Osteocyte (in vitro differentiated cells): Measurements from ENCODE around the gene ADAMTSL3. TPM values are rescaled to one million over a fixed set of nuclear protein-coding genes. Genes with fewer than 3 reads are reported as not detected.

Experiments
- DNase-seq: peaks from one replicate; pipeline ENCODE4 v3.0.0; 2021; ENCODE audit warnings: mixed read lengths; ENCODE audit not compliant: unreplicated experiment; ENCODE audit errors: extremely low spot score
- H3K27ac Mint-ChIP-seq: one replicate; pipeline ENCODE4 v1.8.0; 2021; ENCODE audit warnings: mild to moderate bottlenecking, mixed read lengths; ENCODE audit not compliant: unreplicated experiment
- H3K27me3 Mint-ChIP-seq: one replicate; pipeline ENCODE4 v1.8.0; 2021; ENCODE audit warnings: mixed read lengths; ENCODE audit not compliant: unreplicated experiment
- H3K36me3 Mint-ChIP-seq: one replicate; pipeline ENCODE4 v1.8.0; 2021; ENCODE audit warnings: mixed read lengths; ENCODE audit not compliant: unreplicated experiment
- H3K4me1 Mint-ChIP-seq: one replicate; pipeline ENCODE4 v1.8.0; 2021; ENCODE audit warnings: mixed read lengths; ENCODE audit not compliant: unreplicated experiment
- H3K4me3 Mint-ChIP-seq: one replicate; pipeline ENCODE4 v1.8.0; 2021; ENCODE audit warnings: mild to moderate bottlenecking, moderate library complexity, mixed read lengths; ENCODE audit not compliant: unreplicated experiment
- H3K9me3 Mint-ChIP-seq: one replicate; pipeline ENCODE4 v1.8.0; 2021; ENCODE audit warnings: mixed read lengths; ENCODE audit not compliant: unreplicated experiment
- CTCF ChIP-seq: fragments of 200-600 bp; sonication (generic); IDR thresholded peaks from 2 replicates; pipeline ENCODE4 v1.5.0; 2021; ENCODE audit warnings: antibody characterized with exemption, mild to moderate bottlenecking, moderate library complexity
- total RNA-seq: library from RNA; stranded (reverse); gene quantifications from 2 replicates; pipeline ENCODE4 v1.2.1, GENCODE V29; 2021

The ADAMTSL3 gene
- total RNA-seq, 1 donor from 2014 or later = not detected

GRCh38 chr15:83610901-83611685 lies 42.8 kb upstream of the ADAMTSL3 start:
- peaks cover 3% of the 10 kb centered on the region for H3K9me3 Mint-ChIP-seq
- DNase-seq = no peak

GRCh38 chr15:83612226-83612625 lies 41.7 kb upstream of the ADAMTSL3 start:
- no peaks in the 10 kb centered on the region for H3K4me1 Mint-ChIP-seq
- H3K36me3 Mint-ChIP-seq = no peaks in the 10 kb centered on the region
- H3K9me3 Mint-ChIP-seq = peaks cover 3% of the 10 kb centered on the region
- no peak for TF ChIP-seq CTCF
- no peak for DNase-seq
- no peaks in the 10 kb centered on the region for H3K27me3 Mint-ChIP-seq
- no peak overlapping the region for H3K27ac Mint-ChIP-seq
- H3K4me3 Mint-ChIP-seq = no peak overlapping the region

More at GRCh38 chr15:83610901-83611685, 42.8 kb upstream of the ADAMTSL3 start:
- Mint-ChIP-seq H3K4me3 (no peak overlapping the region), H3K27me3 (no peaks in the 10 kb centered on the region), H3K27ac (no peak overlapping the region), H3K36me3 (no peaks in the 10 kb centered on the region), H3K4me1 (no peaks in the 10 kb centered on the region)
- TF ChIP-seq CTCF = no peak

- H3K27ac Mint-ChIP-seq = no peak overlapping the region
- no peak overlapping the region for H3K4me3 Mint-ChIP-seq
- no peaks in the 10 kb centered on the region for H3K4me1 Mint-ChIP-seq
- H3K27me3 Mint-ChIP-seq = no peaks in the 10 kb centered on the region
- peaks cover 3% of the 10 kb centered on the region for H3K9me3 Mint-ChIP-seq
- TF ChIP-seq CTCF = no peak
- DNase-seq = no peak
- no peaks in the 10 kb centered on the region for H3K36me3 Mint-ChIP-seq
Measured at GRCh38 chr15:83612898-83613635, 40.9 kb upstream of the ADAMTSL3 start.

GRCh38 chr15:83613714-83614113 lies 40.2 kb upstream of the ADAMTSL3 start:
- no peaks in the 10 kb centered on the region for H3K27me3 Mint-ChIP-seq
- no peak overlapping the region for H3K4me3 Mint-ChIP-seq
- no peak for DNase-seq
- no peaks in the 10 kb centered on the region for H3K4me1 Mint-ChIP-seq
- no peak overlapping the region for H3K27ac Mint-ChIP-seq
- H3K9me3 Mint-ChIP-seq = no peaks in the 10 kb centered on the region
- no peaks in the 10 kb centered on the region for H3K36me3 Mint-ChIP-seq
- TF ChIP-seq CTCF = no peak

- no peaks in the 10 kb centered on the region for H3K36me3 Mint-ChIP-seq
- TF ChIP-seq CTCF = no peak
Measured at GRCh38 chr15:83616840-83617239, 37.1 kb upstream of the ADAMTSL3 start.

More at GRCh38 chr15:83616840-83617239, 37.1 kb upstream of the ADAMTSL3 start:
- Mint-ChIP-seq H3K27me3 (no peaks in the 10 kb centered on the region), H3K9me3 (peaks cover 8% of the 10 kb centered on the region), H3K4me3 (no peak overlapping the region), H3K4me1 (no peaks in the 10 kb centered on the region), H3K27ac (no peak overlapping the region)
- DNase-seq = no peak
